A549 treated with AZD2906 at 1 μM for 4 hours (cell line): ENCODE data around the gene RNASE1. TPM values are rescaled to one million over a fixed set of nuclear protein-coding genes. Genes with fewer than 3 reads are reported as not detected.

Experiments
- total RNA-seq: library from RNA; stranded (reverse); fragments of 200-300 nt; extraction: Qiagen RNA extraction; gene quantifications from 5 replicates; pipeline ENCODE4 v1.2.3, GENCODE V29; 2022

The RNASE1 gene
- 0.10 to 0.36 TPM (median 0.18 TPM) in 4 of 5 replicates, not detected in the other for total RNA-seq

GRCh38 chr14:20802341-20803084, at the start of gene RNASE1:
TSS of gene RNASE1 (minus strand) at chr14:20802844. CDS start at chr14:20802068, 776 bp downstream.

Other genes with a start within 250 kb of the RNASE1 start
- gene RNASE9, start 241.8 kb downstream of the RNASE1 start, total RNA-seq = not detected in 5 replicates
- gene RNASE11, start 214.8 kb downstream of the RNASE1 start, total RNA-seq = not detected in 5 replicates
- not detected in 5 replicates for gene RNASE12, start 211.5 kb downstream of the RNASE1 start, total RNA-seq
- gene OR6S1, start 161.2 kb downstream of the RNASE1 start, total RNA-seq = not detected in 5 replicates
- gene RNASE4, start 118.3 kb downstream of the RNASE1 start, total RNA-seq = 4.6 to 9.5 TPM (median 8.4 TPM) in 5 replicates
- gene ANG, start 114.1 kb downstream of the RNASE1 start, total RNA-seq = 10.0 to 12.2 TPM (median 11.2 TPM) in 5 replicates
- not detected in 5 replicates for gene EDDM3A, start 57.0 kb downstream of the RNASE1 start, total RNA-seq
- gene EDDM3B, start 34.4 kb downstream of the RNASE1 start, total RNA-seq = not detected in 5 replicates
- gene RNASE6, start 21.6 kb downstream of the RNASE1 start, total RNA-seq = not detected in 5 replicates
- gene RNASE3, start 88.5 kb upstream of the RNASE1 start, total RNA-seq = not detected in 5 replicates
- gene RNASE2, start 152.6 kb upstream of the RNASE1 start, total RNA-seq = not detected in 5 replicates
- 67.6 to 74.8 TPM (median 70.6 TPM) in 5 replicates for gene METTL17, start 187.1 kb upstream of the RNASE1 start, total RNA-seq
- 0.05 TPM in 1 of 5 replicates, not detected in the others for gene SLC39A2, start 196.4 kb upstream of the RNASE1 start, total RNA-seq
- 2.5 to 3.8 TPM (median 2.6 TPM) in 5 replicates for gene NDRG2, start 222.2 kb upstream of the RNASE1 start, total RNA-seq
- not detected in 5 replicates for gene TPPP2, start 227.4 kb upstream of the RNASE1 start, total RNA-seq
- gene RNASE13, start 232.0 kb upstream of the RNASE1 start, total RNA-seq = not detected in 5 replicates
- not detected in 5 replicates for gene RNASE7, start 239.5 kb upstream of the RNASE1 start, total RNA-seq